Measurements from ENCODE around the gene EIF2B2. TPM values are rescaled to one million over a fixed set of nuclear protein-coding genes. Genes with fewer than 3 reads are reported as not detected.

EIF2B2 gene
- total and polyA plus RNA-seq, 12 donors: 20.6 to 90.9 (median 51.6) TPM

DNA sequence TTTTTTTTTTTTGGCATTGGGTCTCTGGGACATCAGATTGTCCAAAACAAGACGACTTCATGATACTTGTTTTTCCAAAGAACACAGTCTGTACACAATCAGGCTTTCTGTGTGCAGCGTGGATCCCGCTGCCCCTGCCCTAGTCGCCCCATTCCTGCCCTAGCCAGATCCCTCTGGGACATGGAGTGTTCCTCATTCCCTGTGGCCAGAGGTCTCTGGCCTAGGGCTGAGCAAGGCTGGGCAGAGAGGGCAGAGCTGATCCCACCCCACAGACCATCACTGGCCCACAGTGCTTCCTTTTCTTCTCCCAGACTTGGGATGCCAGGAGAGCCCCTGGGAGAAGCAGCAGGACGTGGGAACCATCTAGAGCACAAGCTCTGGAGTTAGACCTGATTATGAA lies 20.9 kb upstream of the EIF2B2 start:
- Histone ChIP-seq H3K27me3 (no peaks in the 10 kb centered on the region), H3K4me1 (replicated peaks in 1 of 2) (peaks cover 0 to 11% of the 10 kb centered on the region in 2 donors), H3K36me3 (replicated peaks in 1 of 2) (no peaks in the 10 kb centered on the region), H3K4me3 (no peak overlapping the region), H3K27ac (no peak overlapping the region), H3K9me3 (replicated peaks in 1 of 3) (no peaks in the 10 kb centered on the region)
- no peak for TF ChIP-seq CTCF (IDR thresholded peaks at IDR 0.05)
- TF ChIP-seq POLR2A (IDR thresholded peaks at IDR 0.05): no peak
- intact Hi-C loops (cut with DNase I): no loop called here
- DNase-seq: peak in 1 of 7 donors; percentile 24
- WGBS, 4 donors: 83 to 94% (median 91%) methylated on average over 4 to 5 of the region's 5 CpGs

GRCh38 chr14:74982661-74983060 lies 20.1 kb upstream of the EIF2B2 start:
- no peaks in the 10 kb centered on the region for H3K9me3 ChIP-seq (replicated peaks in 1 of 3)
- peaks cover 0 to 8% of the 10 kb centered on the region in 2 donors for H3K4me1 ChIP-seq (replicated peaks in 1 of 2)
- intact Hi-C loops (cut with DNase I): no loop called here
- H3K4me3 ChIP-seq: no peak overlapping the region
- no peak overlapping the region for H3K27ac ChIP-seq
- H3K27me3 ChIP-seq: no peaks in the 10 kb centered on the region
- TF ChIP-seq CTCF (IDR thresholded peaks at IDR 0.05): no peak
- no peak for TF ChIP-seq POLR2A (IDR thresholded peaks at IDR 0.05)
- no peaks in the 10 kb centered on the region for H3K36me3 ChIP-seq (replicated peaks in 1 of 2)
- 86 to 98% (median 87%) methylated on average over 4 of the region's 4 CpGs for WGBS, 4 donors
- DNase-seq: peak in 1 of 7 donors; percentile 13

DNA sequence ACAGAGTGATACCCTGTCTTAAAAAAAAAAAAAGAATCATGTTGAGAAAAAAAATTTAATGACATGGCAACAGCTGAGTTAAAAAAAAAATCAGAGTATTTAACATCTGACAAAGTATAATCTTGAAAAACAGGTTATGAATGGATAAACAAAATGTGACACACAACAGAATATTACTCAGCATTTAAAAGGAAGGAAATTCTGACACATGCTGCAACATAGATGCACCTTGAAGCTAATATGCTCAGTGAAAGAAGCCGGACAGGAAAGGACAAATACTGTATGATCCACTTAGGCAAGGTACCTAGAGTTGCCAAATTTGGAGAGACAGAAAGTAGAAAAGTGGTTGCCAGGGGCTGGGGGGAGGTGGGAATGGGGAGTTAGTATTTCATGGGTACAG lies 19.4 kb upstream of the EIF2B2 start:
- H3K9me3 ChIP-seq (replicated peaks in 1 of 3): no peaks in the 10 kb centered on the region
- WGBS, 4 donors: 75 to 93% (median 83%) methylated on average over 1 of the region's 1 CpG
- TF ChIP-seq POLR2A (IDR thresholded peaks at IDR 0.05): no peak
- no peak for TF ChIP-seq CTCF (IDR thresholded peaks at IDR 0.05)
- H3K27me3 ChIP-seq: no peaks in the 10 kb centered on the region
- DNase-seq: no peak
- H3K36me3 ChIP-seq (replicated peaks in 1 of 2): no peaks in the 10 kb centered on the region
- intact Hi-C loops (cut with DNase I): no loop called here
- no peak overlapping the region for H3K4me3 ChIP-seq
- peaks cover 0 to 1% of the 10 kb centered on the region in 2 donors for H3K4me1 ChIP-seq (replicated peaks in 1 of 2)
- no peak overlapping the region for H3K27ac ChIP-seq

DNA sequence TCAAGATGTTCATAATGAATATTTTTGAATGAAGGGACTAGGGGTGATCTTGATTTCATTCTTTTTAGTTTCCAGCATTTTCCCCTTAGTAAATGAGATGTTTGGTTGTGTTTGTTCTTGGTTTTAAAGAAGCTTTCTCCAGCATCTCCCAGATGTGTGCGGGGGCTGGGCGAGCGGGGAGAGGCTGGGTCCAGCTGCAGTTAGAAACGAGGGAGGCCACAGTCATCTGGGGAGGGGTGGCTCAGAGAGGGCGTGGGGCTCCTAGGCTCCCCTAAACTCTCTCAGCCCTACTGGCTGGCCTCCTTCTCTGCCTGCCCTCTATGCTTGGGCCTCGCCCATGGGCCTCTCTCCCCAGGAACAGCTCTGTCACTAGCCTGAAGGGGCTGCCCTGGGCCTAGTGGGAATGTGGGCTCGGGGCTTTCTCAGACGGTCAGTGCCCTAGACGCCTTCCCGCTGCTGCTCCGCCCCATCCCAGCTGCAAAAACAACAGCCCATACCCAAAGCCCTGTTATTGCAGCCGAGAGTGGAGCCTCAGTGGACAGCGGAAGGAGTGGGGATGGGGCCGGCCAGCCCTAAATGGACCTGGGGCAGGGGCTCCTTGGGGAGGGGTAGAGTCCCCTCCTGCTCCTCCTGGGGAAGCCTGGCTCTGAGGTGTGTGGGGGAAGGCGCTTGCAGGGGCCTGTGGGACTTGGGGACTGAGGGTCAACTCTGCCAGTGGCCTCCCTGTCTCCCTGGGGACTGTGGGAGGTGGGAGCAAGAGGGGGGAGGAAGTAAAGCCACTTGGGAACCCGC lies 18.3 kb upstream of the EIF2B2 start:
- WGBS, 4 donors: 80 to 92% (median 85%) methylated on average over 15 to 16 of the region's 16 CpGs
- Histone ChIP-seq H3K27ac (no peak overlapping the region), H3K27me3 (no peaks in the 10 kb centered on the region), H3K36me3 (replicated peaks in 1 of 2) (no peaks in the 10 kb centered on the region), H3K4me3 (no peak overlapping the region), H3K9me3 (replicated peaks in 1 of 3) (no peaks in the 10 kb centered on the region), H3K4me1 (replicated peaks in 1 of 2) (no peaks in the 10 kb centered on the region)
- DNase-seq: peak in 1 of 7 donors; percentile 28
- intact Hi-C loops (cut with DNase I): no loop called here
- TF ChIP-seq POLR2A (IDR thresholded peaks at IDR 0.05) (no peak), CTCF (IDR thresholded peaks at IDR 0.05) (no peak)

Data from adrenal gland (tissue), 12 donors.